ENCODE measurements around the gene DPEP3.

DNA sequence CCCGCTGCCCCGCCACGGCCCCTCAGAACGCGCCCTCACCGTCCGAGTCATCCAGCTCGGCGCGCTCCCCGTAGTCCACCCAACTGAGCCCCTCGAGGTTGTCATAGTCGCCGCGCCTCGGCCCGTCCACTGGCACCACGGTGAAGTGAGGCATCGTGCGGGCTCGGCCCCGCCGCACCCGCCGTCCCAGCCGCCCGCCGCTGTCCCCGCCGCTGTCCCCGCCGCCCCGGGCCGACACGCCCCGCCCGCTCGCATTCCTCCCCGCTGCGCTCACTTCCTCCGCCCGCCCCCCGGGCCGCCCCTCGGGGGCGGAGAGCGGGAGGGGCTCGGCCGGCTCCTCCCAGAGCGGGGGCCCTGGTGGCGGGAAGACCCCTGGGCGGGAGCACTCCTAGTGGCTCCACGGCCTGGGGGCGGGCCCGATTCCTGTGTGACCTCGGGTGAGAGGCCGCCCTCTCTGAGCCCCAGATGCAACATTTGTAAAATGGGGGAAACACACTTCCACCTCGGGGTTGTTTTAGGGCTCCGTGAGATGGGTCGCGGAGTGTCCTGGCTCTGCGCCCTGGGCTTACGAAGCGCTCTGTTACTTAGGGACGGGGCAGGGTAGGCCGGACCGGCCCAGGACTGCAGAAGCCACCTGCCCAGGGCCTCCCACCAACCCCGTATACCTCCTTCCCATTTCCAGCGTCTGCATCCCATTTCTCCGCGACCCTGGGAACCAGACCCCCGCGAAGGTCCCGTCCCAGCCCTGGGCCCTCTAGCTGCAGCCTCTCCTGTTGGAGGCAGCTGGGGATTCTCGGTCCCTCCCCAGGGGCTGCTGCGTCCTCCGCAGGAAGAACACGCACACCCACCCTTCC lies 11.7 kb downstream of the DPEP3 start, which contains the start of gene SLC12A4:
- TF ChIP-seq, protein P1, sequence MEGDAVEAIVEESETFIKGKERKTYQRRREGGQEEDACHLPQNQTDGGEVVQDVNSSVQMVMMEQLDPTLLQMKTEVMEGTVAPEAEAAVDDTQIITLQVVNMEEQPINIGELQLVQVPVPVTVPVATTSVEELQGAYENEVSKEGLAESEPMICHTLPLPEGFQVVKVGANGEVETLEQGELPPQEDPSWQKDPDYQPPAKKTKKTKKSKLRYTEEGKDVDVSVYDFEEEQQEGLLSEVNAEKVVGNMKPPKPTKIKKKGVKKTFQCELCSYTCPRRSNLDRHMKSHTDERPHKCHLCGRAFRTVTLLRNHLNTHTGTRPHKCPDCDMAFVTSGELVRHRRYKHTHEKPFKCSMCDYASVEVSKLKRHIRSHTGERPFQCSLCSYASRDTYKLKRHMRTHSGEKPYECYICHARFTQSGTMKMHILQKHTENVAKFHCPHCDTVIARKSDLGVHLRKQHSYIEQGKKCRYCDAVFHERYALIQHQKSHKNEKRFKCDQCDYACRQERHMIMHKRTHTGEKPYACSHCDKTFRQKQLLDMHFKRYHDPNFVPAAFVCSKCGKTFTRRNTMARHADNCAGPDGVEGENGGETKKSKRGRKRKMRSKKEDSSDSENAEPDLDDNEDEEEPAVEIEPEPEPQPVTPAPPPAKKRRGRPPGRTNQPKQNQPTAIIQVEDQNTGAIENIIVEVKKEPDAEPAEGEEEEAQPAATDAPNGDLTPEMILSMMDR (IDR thresholded peaks at IDR 0.05; ENCODE audit: low read length): no peak
- TF ChIP-seq EZH2 (optimal IDR thresholded peaks at IDR 0.05; ENCODE audit: low read depth, low read length): no peak
- no peak for TF ChIP-seq EZH2phosphoT487 (IDR thresholded peaks at IDR 0.05; ENCODE audit: low read length)
